Fibroblast of villous mesenchyme (primary cell): ENCODE results near the gene MOSMO. TPM values are rescaled to one million over a fixed set of nuclear protein-coding genes. Genes with fewer than 3 reads are reported as not detected.

Experiments used
- DNase-seq: peaks from one replicate; pipeline ENCODE4 v3.0.0-alpha.2; 2010; ENCODE audit warnings: low read depth
- H3K4me3 ChIP-seq: 2 replicates; pipeline ENCODE4 v1.5.1; 2011; ENCODE audit warnings: low read depth, mild to moderate bottlenecking, low read length
- total RNA-seq: library from RNA; depleted of rRNA; stranded (reverse); fragments of >200 nt; gene quantifications from 2 replicates; pipeline ENCODE4 v1.2.3, GENCODE V29; 2012
- TF ChIP-seq, protein P1 (sequence below): IDR thresholded peaks from 2 replicates; pipeline ENCODE4 v1.5.1; 2012; ENCODE audit warnings: low read depth, mild to moderate bottlenecking, low read length; ENCODE audit not compliant: insufficient read depth

The MOSMO gene
- total RNA-seq, 1 donor, result 19.0 TPM

DNA sequence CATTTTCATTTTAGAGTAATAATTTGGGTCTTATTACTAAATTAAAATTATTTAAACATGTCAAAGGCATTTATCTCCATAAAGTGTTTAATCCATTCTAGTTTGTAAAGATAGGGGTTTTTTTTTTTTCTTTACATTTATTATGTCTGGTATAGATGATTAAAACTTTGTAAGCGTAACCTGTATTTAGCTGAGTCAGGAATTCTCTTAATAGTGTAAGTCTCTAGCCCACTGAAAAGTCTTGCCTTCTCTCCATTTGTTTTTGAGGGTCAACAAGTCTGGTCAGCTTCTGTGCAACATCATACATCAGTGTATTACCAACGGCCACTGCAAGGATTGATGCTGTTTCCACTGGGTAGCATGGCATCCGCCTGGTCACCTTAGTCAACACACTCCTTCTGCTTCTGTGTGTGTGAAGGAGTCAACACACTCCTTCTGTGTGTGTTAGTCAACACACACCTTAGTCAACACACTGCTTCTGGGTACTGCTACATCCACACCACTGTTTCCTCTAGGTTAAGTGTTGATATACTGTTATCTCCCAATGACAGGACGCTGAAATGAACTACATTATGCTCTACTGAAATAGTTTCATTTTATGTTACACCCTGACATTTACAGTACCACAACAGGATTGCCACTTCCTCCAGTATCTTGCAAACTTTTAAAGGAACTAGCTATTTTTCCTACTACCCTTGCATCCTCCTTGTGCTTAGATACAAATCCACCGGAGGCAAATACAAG, 47.1 kb downstream of the MOSMO start:
- TF ChIP-seq, protein P1, sequence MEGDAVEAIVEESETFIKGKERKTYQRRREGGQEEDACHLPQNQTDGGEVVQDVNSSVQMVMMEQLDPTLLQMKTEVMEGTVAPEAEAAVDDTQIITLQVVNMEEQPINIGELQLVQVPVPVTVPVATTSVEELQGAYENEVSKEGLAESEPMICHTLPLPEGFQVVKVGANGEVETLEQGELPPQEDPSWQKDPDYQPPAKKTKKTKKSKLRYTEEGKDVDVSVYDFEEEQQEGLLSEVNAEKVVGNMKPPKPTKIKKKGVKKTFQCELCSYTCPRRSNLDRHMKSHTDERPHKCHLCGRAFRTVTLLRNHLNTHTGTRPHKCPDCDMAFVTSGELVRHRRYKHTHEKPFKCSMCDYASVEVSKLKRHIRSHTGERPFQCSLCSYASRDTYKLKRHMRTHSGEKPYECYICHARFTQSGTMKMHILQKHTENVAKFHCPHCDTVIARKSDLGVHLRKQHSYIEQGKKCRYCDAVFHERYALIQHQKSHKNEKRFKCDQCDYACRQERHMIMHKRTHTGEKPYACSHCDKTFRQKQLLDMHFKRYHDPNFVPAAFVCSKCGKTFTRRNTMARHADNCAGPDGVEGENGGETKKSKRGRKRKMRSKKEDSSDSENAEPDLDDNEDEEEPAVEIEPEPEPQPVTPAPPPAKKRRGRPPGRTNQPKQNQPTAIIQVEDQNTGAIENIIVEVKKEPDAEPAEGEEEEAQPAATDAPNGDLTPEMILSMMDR, result no peak
- DNase-seq, result no peak
- no peak overlapping the region for H3K4me3 ChIP-seq

DNA sequence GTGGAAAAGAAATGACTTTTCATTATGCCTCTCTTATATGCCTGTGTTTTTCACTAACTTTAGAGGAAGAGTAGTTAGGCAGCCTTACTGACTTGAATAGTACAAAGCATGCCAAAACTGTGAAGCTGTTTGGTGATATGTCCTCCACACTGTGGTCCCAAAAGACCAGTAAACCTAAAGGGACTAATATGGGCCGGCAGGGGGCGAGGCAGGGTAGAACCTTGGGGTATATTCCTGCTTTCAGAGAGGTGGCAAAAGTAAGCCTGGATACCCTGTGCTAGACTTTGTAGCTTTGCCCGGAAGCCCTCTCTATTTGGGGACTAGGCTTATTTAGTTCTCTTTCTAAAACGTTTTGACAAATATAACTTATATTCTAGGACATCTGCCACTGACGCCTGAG, 48.0 kb downstream of the MOSMO start:
- H3K4me3 ChIP-seq, result no peak overlapping the region
- TF ChIP-seq, protein P1, result peak; percentile 22
- DNase-seq, result no peak

DNA sequence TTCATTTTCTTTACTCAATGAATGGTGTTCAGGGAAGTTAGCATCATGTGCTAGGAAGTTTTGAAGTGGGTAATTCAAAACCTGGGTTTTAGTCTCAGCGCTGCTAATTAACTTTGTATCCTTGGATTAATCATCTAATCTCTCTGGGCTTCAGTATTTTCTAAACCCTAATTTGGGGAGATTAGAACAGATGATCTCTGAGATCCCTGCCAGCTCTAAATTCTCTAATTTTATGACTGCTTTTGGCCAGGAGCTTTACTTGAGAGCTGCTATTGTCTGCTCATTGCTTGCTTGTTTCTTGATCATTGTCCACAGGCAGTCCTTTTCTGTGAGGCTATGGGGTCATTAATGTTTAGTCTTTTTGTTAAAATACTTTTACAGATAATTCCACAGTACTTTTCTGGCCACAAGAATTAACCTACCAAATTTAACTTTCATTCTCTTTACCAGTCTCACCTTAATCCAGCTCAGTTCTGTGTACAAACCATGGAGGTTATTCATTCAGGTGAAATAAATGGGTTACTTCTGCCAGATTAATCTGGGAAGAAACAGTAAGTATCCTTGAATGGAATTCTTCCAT, 56.1 kb downstream of the MOSMO start:
- TF ChIP-seq, protein P1, result no peak
- no peak overlapping the region for H3K4me3 ChIP-seq
- DNase-seq, result no peak

DNA sequence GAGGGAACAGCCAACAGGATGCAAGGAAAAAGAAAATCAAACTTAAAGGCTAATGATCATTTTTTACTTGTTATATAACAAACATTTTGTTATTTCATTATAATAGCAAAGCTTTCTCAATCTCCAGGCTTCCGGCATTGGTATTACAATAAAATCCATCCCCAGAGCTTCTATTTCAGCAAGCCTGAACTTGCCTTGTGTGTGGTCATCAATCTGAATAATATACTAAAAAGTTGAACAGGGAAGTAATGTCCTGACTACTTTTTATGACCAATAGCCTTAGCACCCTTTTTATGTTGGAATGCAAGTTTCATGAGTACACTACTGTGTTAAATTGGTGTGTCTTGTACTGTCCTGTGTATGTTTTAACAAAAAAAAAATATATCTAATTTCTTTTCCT, 57.3 kb downstream of the MOSMO start:
- no peak overlapping the region for H3K4me3 ChIP-seq
- no peak for DNase-seq
- TF ChIP-seq, protein P1, result no peak

DNA sequence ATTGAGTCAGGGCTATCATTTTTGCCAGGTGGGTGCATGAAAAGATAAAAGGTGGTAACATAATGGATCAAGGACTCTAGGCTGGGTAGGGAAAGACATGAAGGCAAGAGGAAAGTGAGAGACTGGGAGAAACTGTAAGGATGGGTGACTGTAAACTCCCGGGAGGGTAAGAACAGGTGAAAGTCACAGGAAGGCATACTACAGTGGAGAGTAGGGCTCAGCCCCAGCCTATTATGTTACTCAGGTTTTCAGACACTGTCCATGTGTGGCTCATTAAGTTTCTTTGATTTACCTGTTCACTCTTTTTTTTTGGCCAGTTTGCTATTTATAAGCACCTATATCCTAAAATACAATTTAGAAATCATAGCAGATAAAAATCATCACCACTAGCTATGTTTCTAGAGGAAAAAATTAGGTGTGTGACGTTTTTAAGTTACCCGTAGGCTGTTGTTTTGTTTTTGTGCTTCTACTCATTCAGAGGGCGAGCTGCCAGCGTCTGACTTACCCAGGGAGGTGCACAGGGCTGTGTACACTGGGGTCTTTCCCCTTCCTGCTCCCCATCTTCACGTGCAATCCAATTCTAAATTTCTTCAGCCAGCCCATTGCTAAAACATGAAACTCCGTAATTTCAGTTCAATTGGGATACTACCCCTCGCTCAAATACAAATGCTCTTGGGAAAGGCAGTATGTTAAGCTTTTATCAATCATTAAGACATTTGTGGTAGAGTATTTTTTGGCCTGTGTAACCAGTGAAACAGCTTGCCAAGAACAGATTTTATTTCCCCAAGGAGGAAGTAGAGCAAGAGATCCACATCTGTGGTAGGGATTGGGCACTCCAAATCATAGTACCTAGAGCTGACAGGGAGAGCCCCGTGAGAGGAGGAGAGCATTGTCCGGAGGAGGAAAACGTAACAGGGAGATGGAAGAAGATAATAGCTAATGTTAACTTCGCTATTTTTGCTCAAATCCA, 62.7 kb downstream of the MOSMO start:
- TF ChIP-seq, protein P1, result no peak
- no peak overlapping the region for H3K4me3 ChIP-seq
- peak; percentile 50 for DNase-seq

DNA sequence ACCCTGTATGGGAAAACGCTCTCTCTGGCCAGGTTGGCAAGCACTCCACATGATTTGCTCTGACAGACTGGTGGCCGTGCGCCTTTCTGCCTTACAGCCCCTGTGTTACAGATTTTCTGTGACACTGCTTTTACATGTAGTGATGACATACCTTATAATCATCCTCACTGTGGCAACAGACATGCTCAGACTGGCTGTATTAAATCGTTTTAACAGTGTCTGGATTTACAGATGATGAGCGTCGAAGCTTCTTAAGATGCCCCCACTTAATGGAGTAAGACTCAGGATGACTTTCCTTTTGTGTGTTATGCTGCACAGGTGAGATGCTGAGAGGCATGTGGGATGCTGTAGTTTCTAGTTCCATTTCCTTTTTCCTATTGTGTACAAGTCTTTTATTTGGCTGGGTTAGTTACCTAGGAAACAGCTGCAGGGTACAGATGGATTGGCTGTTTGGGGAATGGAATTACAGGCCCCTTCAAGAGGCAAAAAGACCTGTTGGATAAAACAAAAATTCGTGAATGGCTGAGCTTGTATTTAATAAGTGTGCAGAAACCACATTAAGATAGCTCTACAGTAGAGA, 63.5 kb downstream of the MOSMO start:
- no peak overlapping the region for H3K4me3 ChIP-seq
- TF ChIP-seq, protein P1, result no peak
- no peak for DNase-seq
